ENCODE measurements around the gene ARTN.
A peak's percentile ranks its signal among the peaks of the same experiment; 100 is the strongest.

ARTN gene

DNA sequence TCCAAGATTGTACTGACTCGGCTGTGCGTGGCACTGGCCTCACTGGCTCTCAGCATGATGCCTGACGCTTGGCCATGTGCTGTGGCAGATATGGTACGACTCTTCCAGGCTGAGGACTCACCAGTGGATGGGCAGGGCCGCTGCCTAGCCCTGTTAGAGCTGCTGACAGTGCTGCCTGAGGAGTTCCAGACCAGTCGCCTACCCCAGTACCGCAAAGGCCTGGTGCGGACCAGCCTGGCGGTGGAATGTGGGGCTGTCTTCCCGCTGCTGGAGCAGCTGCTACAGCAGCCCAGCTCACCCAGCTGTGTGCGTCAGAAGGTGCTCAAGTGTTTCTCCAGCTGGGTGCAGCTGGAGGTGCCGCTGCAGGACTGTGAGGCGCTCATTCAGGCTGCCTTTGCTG is 16.1 kb downstream of the ARTN start:
- DNase-seq = no peak

DNA sequence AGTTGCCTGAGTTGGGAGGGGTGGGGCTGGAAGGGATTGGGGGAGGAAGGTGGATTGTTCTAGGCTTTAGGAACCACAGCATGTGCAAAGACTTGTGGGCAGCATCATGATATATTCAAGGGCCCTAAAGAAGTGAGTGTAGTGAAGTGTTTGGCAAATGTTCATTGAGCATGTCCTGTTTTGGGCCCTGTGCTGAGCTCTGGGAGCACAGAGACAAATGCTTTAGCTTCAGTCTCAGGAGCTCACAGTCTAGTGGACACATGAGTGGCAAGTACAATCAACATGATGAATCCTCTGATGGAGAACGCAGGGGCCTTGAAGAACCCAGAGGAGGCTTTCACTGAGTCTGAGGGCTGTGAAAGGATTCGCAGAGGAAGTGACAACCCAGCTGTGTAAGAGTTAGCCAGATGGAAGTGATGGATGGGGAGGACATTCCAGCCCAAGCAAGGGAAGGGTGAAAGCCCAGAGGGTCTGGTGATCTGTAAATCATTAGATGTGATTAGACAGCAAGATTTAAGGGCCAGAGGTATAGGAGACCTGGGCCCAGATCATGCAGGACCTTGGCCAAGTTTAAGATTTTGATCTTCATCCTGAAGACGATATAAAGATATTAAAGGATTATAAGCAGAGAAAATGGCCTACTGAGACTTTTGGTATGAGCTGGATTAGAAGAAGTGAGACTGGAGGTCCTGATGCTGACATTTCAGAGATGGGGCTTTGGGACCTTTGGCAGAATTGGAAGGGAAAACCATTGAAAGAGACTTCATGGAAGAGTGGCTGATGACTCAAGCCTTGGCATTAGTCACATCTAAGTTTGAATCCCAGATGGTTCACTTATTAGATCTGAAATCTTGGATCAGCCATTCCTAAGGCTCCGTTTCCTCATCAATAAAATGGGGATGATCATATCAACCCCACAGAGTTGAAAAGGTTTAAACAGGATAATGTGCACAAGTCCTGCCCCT is 17.7 kb downstream of the ARTN start:
- no peak for DNase-seq

DNA sequence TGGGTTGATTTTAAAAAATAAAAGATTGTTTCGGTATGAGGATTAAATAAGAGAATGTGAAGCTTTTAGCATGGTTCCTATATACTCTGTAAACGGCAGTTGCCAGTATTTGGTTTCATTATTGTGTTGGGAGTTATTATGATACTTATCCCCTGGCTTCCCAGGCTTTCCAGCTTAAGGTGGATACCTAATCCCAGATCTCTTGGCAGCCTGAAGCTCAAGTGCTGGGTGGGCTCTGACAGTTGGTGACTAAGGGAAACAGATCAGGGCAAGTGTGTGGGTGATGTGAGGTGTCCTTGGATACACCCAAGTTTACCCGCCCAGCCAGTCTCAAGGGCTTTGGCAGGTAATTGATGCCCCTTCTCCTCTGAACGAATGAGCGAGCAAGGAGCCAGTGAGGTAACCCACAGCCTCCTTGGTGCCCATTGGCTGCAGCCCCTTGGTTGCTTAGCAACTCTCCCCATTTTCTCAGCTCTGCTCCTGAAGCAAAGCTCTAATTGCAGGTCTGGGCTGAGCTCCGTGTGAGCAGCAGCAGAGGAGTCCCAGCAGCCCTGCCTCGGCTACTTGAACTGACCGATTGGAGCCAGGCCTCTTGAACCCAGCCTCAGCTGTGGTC is 19.2 kb downstream of the ARTN start:
- DNase-seq = no peak

DNA sequence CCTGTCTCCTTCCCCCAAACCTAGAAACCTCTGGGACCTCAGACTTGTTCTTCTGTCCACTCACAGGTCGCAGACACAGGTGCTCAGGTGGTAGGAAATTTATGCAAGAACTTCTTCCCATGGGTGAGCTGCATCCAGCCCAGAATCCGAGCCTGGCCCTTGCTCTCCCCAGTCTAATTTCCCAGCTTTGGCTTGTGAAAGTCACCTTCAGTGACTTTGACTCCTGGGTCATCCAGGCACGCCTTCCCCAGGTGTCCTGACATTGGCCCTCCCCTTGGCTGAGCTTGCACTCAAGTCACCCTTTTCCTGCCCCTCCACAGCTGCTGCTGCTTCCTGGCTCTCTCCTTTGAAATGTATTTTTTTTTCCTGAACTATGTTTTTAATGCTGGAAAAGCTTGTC is 19.8 kb downstream of the ARTN start:
- DNase-seq = no peak

DNA sequence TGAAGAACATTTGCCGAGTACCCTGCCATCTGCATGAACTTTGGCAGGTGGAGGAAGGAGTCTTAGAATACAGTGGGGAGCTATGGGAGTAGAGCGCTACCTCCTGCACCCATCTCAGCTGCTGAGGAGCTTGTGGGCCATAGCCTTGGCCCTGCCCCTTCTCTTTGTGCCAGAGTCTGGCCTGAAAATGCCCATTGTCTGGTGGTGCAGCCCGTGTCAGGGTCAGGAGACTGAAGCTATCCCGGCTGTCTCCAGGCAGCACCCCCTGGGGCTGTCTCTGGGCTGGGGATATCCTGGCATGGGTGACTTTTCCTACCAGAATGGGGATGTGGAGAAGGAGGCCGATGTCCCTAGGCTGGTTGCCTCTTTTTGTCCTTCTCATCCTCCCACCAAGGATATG is 20.4 kb downstream of the ARTN start:
- DNase-seq = no peak

DNA sequence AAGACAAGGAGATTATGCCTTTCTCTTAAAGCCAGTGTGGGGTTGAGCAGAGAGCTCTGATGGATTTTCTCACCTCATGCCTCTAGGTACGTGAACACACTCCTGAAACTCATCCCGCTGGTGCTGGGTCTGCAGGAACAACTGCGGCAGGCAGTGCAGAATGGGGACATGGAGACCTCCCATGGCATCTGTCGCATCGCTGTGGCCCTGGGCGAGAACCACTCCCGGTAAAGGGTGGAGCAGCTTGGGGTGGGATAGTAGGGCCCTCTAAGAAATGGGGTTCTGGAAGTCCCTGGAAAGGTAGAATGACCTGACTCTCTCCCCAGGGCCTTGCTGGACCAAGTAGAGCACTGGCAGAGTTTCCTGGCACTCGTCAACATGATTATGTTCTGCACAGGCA is 22.6 kb downstream of the ARTN start:
- no peak for DNase-seq

DNA sequence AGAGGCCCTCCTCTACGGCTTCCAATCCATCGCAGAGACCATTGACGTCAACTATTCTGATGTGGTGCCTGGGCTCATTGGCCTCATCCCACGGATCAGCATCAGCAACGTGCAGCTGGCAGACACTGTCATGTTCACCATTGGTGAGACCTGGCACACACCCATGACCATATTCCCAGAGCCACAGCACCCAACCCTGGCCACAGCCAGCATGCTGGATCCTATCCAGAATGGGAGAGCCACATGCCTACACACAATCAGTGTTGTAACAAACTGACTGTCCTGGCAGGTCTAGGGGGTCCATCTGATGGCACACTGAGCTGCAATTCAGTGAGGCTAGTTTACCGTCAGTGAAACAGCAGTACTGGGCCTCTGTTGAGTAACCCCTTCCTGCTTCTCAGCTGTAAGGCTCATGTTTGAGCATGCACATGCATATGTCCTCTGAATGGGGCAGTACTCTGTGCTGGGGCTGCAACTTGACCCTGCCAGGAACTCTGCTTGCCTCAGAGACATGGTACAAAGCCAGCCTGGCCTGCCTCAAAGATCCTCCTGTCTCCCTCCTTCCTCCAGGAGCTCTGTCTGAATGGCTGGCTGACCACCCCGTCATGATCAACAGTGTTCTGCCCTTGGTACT is 23.9 kb downstream of the ARTN start:
- no peak for DNase-seq

DNA sequence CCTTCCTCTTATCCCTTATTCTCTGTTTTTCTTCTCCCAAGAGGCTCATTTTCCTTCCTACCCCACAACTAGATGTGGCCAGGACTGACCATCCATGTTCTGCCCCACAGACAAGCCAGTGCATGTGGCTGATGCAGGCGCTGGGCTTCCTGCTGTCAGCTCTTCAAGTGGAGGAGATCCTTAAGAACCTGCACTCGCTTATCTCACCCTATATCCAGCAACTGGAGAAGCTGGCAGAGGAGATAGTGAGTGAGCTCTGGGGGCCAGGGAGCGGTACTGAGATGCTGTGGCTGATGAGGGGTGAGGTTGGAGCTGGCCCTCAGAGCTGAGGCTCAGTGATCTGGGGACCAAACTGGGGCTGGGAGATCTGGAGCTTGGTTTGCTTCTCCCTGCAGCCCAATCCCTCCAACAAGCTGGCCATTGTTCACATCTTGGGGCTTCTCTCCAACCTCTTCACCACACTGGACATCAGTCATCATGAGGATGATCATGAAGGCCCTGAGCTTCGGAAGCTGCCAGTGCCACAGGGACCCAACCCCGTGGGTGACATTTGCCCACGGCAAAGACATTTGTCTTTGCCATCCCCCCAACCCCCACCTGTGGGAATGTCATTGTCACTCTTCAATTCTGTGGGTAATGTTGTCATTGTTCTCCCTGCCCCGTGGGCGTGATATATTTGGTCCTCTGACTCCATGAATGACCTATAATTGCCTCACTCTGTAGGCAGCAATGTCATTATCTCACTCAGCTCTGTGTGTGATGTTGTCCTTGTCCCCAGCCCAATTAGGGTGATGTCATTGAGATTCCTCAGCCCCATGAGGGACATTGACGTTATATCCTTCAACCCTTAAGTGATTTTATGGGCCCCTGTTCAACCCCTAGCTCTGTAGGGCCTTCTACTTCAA is 25.0 kb downstream of the ARTN start:
- DNase-seq = no peak

DNA sequence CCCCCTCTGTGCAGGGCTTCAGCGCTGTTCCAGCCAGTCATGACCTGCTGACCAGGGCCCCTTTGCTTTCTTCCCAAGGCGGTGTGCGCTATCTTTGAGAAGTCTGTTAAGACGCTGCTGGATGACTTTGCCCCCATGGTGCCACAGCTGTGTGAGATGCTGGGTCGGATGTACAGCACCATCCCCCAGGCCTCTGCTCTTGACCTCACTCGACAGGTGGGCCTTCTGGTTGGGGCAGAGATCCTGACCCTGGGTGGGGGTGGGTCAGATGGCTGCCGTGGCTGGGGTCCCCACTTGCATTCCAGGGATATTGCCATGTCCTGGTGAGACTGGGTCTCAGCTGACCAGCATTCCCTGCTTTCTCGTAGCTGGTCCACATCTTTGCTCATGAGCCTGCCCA is 27.2 kb downstream of the ARTN start:
- DNase-seq = no peak

DNA sequence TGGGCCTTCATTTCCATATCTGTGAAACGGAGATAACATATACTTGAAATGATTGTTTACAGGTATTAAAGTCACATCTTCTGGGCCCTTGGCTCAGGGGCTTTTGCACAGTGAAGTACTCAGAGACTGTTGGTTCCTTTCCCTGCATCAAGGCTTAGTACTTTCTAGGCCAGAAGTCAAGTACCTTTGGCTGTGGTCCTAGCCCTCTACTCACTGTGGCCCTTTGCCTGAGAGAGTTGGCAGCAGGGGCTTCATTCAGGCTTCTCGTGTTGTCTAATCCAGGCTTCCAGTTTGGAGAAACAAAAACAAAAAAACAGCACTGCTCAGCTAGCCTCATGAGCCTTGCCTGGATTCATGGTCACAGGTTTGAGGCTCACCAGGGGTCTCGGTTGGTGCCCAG is 28.1 kb downstream of the ARTN start:
- no peak for DNase-seq

DNA sequence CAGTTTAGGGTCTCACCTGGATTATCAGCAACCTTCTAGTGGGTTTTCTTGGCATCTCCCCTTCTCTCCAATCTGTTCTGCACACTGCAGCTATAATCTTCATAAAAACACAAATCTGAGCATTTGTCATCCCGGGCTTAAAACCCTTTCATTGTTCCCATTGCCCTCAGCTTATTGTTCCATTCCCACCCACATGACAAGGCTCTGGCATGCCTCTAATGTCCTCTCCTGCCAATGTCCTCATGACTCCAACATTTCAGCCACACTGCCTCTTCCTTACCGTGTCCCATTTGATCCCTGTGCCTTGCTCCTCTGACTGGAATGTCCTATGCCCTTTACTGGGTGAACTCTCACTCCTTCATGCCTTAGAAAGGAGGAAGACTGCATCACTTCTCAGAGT is 28.7 kb downstream of the ARTN start:
- DNase-seq = no peak

DNA sequence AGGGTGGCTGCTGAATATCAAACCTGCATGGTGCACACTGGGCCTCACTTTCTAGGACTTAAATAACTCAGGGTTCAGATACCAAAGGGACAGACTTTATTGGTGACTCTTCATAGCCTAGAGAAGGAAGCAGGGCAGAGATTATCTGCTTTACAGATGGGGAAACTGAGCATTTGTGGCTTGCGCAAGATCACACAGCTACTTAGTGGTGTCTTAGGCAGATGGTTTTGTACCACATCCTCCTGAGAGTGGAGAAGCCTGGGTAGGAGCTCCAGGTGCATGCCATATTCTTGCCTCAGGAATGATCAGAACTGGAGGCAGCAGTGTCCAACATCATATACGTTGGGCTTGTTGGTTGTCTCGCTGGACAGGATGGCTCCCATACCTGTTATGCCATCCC is 29.4 kb downstream of the ARTN start:
- DNase-seq = no peak

DNA sequence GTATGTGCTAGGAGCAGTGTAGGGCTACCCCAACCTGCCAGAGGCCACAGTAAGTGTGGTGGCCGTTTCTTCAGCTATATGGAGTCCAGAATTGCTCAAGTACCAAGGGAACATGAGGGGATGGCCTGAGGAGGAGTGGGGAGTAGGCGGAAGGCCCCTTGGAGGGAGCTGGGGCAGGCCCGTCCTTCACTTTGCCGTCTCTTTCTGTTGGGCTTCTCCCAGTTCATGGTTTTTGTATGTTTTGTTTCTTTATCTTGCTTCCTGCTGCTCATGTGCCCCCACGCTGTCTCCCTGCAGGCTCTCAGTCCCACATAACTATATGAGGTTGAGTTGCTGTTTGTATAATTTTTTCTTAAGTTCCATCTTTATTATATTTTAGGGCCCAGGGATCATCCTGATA is 30.3 kb downstream of the ARTN start:
- DNase-seq = no peak

DNA sequence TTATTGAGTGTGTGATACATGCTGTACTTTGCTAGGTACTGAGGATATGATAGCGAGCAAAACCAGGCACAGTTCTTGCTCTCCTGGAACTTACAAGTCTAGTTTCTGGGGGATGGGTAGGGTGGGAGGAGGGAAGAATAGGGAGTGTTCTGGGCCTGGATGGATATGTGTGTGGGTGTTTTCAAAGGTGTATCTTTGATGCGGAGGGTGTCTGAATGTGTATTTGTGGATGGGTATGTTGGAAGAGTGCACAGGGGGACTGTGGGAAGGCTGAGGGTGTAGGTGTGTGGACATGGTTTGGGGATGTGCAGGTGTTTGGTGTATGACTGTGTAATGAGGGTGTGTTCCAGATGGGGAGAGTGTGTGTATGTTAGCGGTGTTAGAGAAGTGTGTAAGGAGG is 31.7 kb downstream of the ARTN start:
- no peak for DNase-seq

DNA sequence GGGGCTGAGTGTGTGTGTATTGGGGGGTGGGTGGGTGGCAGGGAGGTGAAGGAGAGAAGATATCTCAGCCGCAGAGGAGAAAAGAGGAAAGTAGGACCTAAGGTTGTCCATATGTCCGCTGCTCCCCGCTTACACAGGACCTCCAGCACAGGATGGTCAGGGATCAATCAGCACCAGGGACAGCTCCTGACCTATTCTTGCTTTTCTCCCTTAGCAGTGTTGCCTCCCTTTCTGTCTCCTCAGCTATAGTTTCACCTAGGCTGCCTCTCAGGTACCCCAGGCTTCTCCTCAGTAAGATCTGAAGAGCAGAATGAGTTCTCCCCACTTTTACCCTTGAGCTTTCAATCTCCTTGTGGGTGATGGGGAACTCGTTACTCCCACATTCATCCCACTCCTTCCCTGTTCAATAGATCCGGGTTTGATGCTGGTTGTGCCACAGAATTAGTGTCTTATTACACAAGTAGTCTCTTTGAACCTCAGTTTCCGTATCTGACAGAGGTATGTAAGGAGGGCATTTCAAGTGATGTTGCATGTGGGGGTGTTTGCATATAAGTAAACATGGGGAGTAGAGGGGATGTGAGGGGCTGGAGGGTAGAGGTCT is 34.8 kb downstream of the ARTN start:
- no peak for DNase-seq

DNA sequence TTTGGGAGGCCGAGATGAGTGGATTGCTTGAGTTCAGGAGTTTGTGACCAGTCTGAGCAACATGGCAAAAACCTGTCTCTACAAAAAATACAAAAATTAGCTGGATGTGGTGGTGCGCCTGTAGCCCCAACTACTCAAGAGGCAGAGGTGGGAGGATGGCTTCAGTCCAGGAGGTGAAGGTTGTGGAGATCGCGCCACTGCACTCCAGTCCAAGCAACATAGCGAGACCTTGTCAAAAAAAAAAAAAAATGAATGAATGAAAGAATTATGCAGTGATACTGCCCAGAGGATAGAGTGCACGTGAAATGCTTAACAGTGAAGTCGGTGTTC is 35.8 kb downstream of the ARTN start:
- DNase-seq = no peak

DNA sequence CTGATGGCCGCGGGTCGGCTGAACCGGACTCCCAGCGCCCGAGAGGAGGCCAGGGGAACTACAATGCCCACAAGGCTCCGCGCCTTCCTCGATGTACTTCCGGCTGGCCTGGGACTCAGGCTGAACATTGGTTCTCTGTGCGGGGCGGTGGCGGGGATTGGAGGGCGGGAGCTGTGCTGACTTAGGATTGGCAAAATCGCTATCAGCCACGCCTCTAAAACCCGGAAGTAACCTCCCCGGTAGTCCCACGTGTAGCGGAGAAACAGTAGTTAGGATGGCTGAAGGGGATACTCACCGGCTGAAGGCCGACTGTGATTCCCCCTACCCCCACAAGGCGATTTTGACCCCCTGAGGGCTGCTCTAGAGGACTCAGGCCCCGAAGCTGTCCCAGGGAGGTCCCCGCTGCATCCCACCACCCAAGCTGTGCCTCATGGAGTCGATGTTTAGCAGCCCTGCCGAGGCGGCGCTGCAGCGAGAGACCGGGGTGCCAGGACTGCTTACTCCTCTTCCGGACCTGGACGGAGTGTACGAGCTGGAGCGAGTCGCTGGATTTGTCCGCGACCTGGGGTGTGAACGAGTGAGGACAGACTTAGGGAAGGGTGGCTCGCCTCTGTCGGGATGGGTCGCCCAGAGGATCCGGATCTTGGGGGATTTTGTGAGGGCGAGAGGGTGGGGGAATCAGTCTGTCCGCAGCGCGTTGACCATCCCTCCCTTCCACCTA is 36.3 kb downstream of the ARTN start, which contains the start of gene DPH2:
Gene DPH2, plus strand, starts transcription at position 265 of the 721 bp plus-strand sequence. Its CDS starts 166 bp downstream, at position 431.
- DNase-seq = peak; percentile 90

DNA sequence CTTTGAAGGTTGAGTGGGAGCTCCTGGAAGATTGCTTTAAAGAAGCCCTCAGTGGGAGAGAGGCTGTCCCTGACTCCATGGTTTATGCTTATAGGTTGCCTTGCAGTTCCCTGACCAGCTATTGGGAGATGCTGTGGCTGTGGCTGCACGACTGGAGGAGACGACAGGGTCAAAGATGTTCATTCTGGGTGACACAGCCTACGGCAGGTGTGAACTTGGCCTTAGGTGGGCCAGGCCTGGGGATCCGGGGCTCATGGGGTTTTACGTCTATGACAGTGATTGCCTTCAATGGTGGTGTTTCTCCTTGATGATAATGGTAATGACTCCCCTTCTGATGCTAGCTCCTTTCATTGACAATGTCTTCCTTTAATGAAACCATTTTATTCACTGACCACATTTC is 36.9 kb downstream of the ARTN start:
- no peak for DNase-seq

DNA sequence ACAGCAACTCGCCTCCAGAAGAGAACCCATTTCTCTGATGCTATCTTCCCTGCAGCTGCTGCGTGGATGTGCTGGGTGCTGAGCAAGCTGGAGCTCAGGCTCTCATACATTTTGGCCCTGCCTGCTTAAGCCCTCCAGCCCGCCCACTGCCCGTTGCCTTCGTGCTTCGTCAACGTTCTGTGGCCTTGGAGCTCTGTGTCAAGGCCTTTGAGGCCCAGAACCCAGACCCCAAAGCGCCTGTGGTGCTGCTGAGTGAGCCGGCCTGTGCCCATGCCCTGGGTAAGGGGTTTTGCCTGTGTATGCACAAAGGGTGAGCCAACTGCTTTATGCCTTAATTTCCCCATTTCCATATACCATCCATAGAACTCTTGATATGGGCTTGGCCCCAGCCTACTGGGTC is 37.3 kb downstream of the ARTN start:
- no peak for DNase-seq

DNA sequence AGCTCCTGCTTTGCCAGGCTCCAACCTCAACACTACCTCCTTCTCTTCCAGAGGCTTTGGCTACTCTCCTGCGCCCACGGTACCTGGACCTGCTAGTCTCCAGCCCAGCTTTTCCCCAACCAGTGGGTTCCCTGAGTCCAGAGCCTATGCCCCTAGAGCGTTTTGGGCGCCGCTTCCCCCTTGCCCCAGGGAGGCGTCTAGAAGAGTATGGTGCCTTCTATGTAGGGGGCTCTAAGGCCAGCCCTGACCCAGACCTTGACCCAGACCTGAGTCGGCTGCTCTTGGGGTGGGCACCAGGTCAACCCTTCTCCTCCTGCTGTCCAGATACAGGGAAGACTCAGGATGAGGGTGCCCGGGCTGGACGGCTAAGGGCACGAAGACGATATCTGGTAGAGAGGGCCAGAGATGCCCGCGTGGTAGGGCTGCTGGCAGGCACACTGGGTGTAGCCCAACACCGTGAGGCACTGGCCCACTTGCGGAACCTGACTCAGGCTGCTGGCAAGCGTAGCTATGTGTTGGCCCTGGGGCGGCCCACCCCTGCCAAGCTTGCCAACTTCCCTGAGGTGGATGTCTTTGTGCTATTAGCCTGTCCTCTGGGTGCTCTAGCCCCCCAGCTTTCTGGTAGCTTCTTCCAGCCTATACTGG is 37.9 kb downstream of the ARTN start:
- no peak for DNase-seq

DNA sequence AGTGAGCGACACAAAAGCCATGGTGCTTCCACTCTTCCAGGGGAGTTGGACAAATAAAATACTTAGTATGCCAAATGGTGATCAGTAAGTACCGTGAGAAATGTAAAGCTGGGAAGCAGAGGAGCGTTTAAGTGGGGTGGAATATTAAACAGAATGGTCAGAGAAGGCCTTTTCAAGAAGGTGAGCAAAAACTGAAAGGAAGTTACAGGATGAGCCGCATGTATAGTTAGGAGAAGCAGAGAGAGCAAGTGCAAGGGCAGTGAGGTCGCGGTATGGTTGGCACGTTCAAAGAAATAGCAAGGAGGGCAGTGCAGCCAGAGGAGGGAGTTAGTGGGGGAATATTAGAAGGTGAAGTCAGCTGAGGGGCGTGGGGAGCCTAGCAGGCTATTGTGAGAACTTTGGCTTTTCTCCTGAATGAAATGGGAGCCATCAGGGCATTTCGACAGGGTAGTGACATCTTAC is 40.4 kb downstream of the ARTN start:
- DNase-seq = no peak
